ENCODE results near the gene DPPA4.

DPPA4 gene

DNA sequence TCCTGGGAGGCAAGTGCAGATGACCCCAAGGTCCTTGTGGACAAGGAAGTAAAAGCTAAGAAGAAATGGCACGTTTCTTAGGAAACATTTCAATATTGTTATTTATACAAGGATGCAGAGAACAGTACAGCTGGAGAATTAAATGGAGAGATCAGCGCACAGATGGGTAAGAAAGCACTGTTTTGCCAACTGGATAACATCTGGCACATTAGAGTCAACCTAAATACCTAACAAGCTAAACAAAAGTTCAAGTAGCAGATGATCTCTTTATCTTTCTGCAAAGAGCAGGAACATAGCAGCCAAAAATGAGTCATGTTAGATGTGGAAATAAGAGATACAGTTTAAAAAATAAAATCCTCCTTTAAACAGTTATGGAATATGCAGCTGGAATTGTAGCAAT, 15.7 kb upstream of the DPPA4 start:
- H3K4me1 Mint-ChIP-seq, result no peaks in the 10 kb centered on the region
- H3K36me3 Mint-ChIP-seq, result no peaks in the 10 kb centered on the region
- ATAC-seq, result no peak
- H3K27me3 Mint-ChIP-seq, result no peaks in the 10 kb centered on the region
- no peaks in the 10 kb centered on the region for H3K9me3 Mint-ChIP-seq
- H3K27ac Mint-ChIP-seq, result no peak overlapping the region
- no peak overlapping the region for H3K4me3 Mint-ChIP-seq

DNA sequence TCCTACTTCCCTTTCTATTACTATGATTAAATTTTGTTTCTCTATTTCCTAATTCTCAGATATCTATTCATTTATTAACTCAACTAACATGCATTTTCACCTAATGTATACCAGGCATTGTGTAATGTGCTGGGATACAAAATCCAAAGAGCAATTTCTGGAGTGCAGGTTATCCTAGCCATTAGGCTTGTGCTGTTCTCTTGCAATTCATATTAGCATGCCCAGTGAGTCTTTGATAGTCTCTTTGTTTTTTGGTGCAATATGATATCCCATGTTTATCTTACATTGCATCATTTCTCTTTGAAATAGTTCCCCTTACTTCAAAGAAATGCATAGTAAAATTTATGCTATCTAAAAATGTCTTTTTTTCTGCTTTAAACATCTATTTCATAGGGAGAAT, 13.9 kb upstream of the DPPA4 start:
- Mint-ChIP-seq H3K4me1 (no peaks in the 10 kb centered on the region), H3K27ac (no peak overlapping the region), H3K4me3 (no peak overlapping the region), H3K36me3 (no peaks in the 10 kb centered on the region), H3K27me3 (no peaks in the 10 kb centered on the region), H3K9me3 (no peaks in the 10 kb centered on the region)
- ATAC-seq, result no peak

DNA sequence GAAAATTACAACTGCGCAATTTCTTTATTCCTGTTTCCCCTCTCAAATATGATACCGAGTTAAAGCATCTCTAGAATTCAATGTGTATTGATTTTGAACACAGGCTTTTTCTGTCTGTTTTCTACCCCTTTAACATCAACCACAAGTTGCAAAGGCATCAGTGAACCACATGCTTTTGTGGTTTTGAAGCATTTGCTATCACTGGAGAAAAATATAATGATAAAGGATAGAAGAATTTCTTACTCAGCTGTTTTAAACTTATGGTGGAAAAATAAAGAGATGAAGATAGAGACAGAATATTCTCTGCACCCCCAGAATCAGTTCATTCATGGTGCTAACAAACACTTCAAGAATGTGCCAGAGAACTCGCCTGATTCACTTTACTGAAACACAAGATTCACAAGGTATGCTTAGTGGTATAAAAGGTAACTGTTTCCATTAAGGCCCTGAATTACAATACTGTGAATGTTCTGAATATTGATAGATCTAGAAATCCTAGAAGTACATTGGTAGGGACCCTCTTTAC, 9.5 kb upstream of the DPPA4 start:
- ATAC-seq, result no peak
- H3K4me1 Mint-ChIP-seq, result no peaks in the 10 kb centered on the region
- no peak overlapping the region for H3K4me3 Mint-ChIP-seq
- H3K9me3 Mint-ChIP-seq, result peaks cover 3% of the 10 kb centered on the region
- H3K36me3 Mint-ChIP-seq, result no peaks in the 10 kb centered on the region
- no peaks in the 10 kb centered on the region for H3K27me3 Mint-ChIP-seq
- H3K27ac Mint-ChIP-seq, result no peak overlapping the region

DNA sequence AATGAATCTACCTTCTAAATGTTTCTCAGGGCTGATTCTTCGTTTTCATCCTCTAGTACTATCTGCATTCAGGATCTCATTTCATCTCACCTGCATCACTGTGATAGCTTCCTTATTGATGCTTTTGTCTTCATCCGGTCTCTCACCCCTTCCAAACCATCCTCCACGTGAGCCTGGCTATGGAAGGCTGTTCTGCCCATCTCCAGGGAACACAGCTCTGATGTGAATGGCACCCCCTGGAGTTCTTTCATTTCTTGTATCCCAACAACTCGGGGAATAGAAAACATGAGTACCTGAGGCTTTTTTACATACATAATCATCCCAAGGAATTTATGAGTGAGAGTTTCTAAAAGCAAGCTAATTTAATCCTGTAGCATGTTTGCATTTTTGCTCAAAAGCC, 8.8 kb upstream of the DPPA4 start:
- Mint-ChIP-seq H3K9me3 (peaks cover 3% of the 10 kb centered on the region), H3K36me3 (no peaks in the 10 kb centered on the region), H3K27ac (no peak overlapping the region), H3K27me3 (no peaks in the 10 kb centered on the region), H3K4me1 (no peaks in the 10 kb centered on the region), H3K4me3 (no peak overlapping the region)
- ATAC-seq, result no peak

DNA sequence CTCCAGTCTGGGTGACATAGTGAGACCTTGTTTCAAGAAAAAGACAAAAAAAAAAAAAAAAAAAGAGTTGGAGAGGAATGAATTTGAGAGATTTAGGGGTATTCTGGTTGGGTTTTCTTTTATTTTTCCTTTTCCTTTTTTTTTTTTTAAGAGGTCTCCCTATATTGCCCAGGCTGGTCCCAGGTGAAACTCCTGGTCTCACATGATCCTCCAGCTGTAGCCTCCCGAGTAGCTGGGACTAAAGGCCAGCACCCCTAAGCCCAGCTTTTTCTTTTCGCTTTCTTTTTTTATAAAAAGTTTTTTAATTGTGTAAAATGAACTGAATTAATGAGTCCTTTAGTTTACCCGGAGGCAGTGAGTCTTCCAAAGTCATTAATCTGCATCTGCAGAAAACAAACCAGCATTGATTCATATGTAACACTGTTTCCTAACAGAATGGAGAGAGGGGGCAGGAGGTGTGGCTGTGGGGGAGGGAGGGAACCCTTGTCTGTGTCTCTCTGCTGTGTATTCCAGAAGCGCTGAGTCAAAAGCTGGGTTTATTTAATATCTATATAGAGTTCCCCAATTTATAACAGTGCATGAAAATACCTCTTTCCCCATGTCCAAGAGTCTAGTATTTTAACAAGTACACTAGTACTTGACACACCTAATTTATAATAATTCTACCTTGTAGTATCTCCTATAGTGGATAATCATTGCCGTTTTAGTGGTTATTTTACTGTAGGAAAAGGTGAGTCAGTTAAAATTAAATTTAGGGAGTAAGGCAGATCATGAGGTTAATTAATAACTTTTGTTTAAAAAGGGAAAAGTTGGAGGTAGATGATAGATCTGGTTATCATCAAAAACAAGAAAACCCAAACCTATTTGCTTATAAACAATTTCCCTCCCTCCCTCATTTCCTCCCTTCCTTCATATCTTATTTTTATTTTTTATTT, 2.6 kb upstream of the DPPA4 start:
- peaks cover 35% of the 10 kb centered on the region for H3K27me3 Mint-ChIP-seq
- no peak overlapping the region for H3K27ac Mint-ChIP-seq
- H3K4me3 Mint-ChIP-seq, result no peak overlapping the region
- ATAC-seq, result no peak
- H3K4me1 Mint-ChIP-seq, result peaks cover 6% of the 10 kb centered on the region
- peaks cover 3% of the 10 kb centered on the region for H3K9me3 Mint-ChIP-seq
- no peaks in the 10 kb centered on the region for H3K36me3 Mint-ChIP-seq

DNA sequence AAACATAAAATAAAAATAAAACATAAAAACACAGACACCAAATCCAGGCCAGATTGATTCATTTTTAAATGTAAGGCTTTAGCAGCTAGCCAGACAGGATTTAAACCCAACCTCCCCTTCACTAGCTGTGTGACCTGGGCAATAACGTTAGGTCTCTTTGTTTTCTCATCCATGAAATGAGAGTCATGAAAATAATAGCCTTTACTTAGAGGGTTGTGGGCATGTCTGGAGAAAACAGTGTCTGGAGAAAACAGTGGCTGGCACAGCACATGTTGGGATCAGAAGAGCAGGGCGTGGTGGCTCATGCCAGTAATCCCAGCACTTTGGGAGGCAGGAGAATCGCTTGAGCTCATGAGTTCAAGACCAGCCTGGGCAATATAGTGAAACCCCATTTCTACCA, 1.9 kb upstream of the DPPA4 start:
- no peak overlapping the region for H3K4me3 Mint-ChIP-seq
- peaks cover 35% of the 10 kb centered on the region for H3K27me3 Mint-ChIP-seq
- peaks cover 3% of the 10 kb centered on the region for H3K9me3 Mint-ChIP-seq
- H3K4me1 Mint-ChIP-seq, result peaks cover 6% of the 10 kb centered on the region
- H3K27ac Mint-ChIP-seq, result no peak overlapping the region
- H3K36me3 Mint-ChIP-seq, result no peaks in the 10 kb centered on the region
- no peak for ATAC-seq

DNA sequence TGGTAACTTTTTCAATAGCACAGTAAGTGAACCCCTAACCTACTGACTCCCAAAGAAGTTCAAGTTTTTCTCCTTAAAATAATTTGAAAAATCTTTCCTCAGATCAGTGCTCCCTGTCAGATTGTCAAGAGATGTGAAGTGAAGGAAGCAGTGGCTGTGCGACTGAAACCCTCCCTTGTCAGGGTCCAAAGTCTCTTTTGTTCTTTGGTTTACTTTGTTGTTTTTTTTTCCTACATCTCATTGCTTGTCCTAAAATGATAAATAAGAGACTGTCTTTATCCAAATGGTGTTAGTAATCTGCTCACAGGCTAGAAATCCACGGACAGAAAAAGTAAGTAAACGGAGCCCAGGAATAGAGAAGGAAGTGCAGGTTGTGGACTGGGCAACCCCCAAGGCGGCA, 976 bp upstream of the DPPA4 start:
- Mint-ChIP-seq H3K4me1 (peaks cover 6% of the 10 kb centered on the region), H3K27me3 (peaks cover 35% of the 10 kb centered on the region), H3K4me3 (no peak overlapping the region), H3K9me3 (peaks cover 3% of the 10 kb centered on the region), H3K27ac (no peak overlapping the region), H3K36me3 (no peaks in the 10 kb centered on the region)
- ATAC-seq, result no peak

DNA sequence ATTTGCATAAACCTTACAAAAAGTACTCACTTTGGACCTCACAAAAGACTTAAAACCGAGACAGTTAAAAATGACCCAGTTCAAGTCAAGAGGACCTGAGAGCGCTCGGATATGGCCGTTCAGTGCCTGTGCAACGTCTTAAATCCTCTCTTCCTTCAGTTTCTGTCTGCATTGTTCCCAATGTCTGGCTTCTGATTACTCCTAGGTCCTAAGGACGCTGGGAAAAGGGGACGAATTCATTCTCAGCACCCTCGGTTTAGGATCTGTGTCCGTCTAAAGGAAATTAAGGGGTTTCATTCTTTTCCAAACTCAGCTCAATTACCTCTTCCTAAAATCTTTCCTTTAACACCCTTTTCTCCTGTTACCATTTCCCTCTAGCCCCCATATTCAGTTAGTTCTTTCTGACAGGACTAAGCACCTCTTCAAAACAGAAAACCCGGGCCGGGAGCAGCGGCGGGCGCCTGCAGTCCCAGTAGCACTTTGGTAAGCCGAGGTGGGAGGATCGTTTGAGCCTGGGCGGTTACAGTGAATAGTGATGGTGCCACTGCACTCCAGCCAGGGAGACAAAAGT, 970 bp downstream of the DPPA4 start:
- Mint-ChIP-seq H3K4me1 (peaks cover 6% of the 10 kb centered on the region), H3K36me3 (no peaks in the 10 kb centered on the region), H3K27ac (no peak overlapping the region), H3K9me3 (no peaks in the 10 kb centered on the region), H3K4me3 (peak overlapping the region; percentile 54), H3K27me3 (peaks cover 35% of the 10 kb centered on the region)
- ATAC-seq, result no peak

DNA sequence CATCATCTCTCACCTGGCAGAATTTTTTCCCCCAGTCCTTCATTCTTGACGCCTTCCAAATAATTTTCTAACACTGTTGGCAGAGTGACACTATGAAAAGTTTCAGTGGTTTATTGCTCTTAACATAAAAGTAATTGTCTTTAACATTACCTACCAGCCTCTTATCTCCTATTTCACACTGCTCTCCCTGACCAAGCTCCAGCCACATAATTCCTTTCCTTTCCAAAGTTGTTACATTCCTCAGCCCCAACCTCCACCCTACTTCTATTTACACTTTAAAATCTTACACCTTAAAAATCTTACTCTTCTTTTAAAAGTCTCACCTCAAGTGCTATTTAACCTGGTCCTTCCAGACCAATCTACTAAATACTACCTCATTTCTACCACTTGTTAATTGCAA, 2.8 kb downstream of the DPPA4 start:
- ATAC-seq, result no peak
- peaks cover 35% of the 10 kb centered on the region for H3K27me3 Mint-ChIP-seq
- H3K4me3 Mint-ChIP-seq, result no peak overlapping the region
- peaks cover 6% of the 10 kb centered on the region for H3K4me1 Mint-ChIP-seq
- no peak overlapping the region for H3K27ac Mint-ChIP-seq
- H3K36me3 Mint-ChIP-seq, result no peaks in the 10 kb centered on the region
- H3K9me3 Mint-ChIP-seq, result no peaks in the 10 kb centered on the region

DNA sequence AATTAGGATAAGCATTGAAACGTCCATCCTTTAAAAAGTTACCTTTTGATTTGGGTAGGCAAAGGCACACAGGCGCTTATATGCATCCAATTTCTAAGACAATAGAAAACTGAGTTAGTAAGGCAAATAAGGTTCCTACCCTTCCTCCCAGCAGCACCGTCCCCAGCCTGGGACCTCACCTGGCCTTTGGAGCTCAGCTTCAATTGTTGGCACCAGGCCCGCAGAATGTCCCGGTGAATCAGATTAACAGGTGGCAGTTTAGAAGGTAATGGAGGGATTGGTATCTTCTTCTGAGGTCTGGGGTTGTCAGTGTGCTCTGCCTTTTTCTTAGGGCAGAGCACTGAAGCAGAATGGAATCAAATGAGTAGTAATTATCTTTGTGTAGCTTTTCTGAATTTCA, 5.7 kb downstream of the DPPA4 start:
- Mint-ChIP-seq H3K27ac (no peak overlapping the region), H3K4me1 (peaks cover 5% of the 10 kb centered on the region), H3K9me3 (no peaks in the 10 kb centered on the region), H3K36me3 (no peaks in the 10 kb centered on the region), H3K27me3 (peaks cover 13% of the 10 kb centered on the region), H3K4me3 (no peak overlapping the region)
- no peak for ATAC-seq

DNA sequence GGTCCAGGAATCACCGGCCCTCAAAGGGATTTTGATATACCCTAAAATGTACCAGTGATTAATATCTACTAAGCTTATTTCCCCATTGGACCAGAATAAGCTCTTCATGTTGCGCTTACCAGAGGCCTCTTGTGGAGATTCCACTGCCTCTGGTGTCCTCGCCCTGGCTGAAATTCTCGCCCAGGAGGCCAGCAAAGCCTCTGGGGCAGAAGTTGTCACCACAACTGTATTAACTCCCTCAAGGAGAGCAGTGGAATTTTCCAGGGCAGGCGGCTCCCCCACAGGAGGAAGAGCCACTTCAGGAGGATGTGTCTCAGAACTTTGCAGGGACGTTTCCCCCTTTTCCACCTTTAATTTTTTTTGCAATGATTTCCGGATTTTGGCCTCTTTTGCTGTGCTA, 6.9 kb downstream of the DPPA4 start:
- ATAC-seq, result no peak
- no peak overlapping the region for H3K4me3 Mint-ChIP-seq
- peaks cover 4% of the 10 kb centered on the region for H3K27me3 Mint-ChIP-seq
- no peaks in the 10 kb centered on the region for H3K4me1 Mint-ChIP-seq
- no peaks in the 10 kb centered on the region for H3K9me3 Mint-ChIP-seq
- no peak overlapping the region for H3K27ac Mint-ChIP-seq
- no peaks in the 10 kb centered on the region for H3K36me3 Mint-ChIP-seq

DNA sequence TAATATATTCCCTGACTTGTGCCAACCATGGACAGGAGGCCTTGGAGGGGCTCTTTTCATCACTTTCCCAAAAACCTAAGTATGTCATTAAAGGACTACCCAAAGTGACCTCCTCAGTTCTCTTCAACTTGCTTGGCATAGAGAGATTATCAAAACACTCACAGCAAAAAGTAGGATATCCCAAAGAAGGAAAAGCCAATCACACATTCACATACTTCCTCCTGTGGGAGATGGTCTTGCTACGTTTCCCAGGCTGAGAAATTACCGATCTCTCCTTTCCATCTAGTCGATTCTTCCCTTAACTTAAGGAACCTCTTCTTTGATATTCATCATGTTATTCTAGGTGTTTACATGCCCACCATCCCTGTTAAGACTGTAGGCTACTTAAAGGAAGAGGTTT, 9.1 kb downstream of the DPPA4 start:
- H3K27me3 Mint-ChIP-seq, result no peaks in the 10 kb centered on the region
- no peaks in the 10 kb centered on the region for H3K9me3 Mint-ChIP-seq
- ATAC-seq, result no peak
- no peaks in the 10 kb centered on the region for H3K36me3 Mint-ChIP-seq
- H3K27ac Mint-ChIP-seq, result no peak overlapping the region
- H3K4me1 Mint-ChIP-seq, result no peaks in the 10 kb centered on the region
- H3K4me3 Mint-ChIP-seq, result no peak overlapping the region

DNA sequence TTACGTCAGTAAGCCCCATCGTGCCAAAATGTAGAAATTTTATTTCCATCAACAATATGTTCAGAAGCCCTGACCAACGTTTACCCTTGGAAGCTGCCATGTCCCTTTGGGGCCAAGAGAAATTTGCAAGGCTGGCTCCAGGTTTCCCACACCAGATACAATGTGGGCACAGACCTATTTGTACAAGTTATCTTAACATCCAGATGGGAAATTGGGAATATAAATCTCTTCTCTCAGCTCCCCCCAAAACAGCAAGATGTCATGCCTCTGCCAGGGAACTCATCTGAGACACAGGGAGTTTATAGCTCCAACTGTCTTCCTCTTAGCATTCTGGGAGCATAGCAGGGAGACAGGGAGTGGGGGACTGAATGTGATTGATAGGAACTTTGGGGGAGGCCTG, 11.7 kb downstream of the DPPA4 start:
- Mint-ChIP-seq H3K27ac (no peak overlapping the region), H3K4me3 (no peak overlapping the region), H3K36me3 (no peaks in the 10 kb centered on the region), H3K4me1 (no peaks in the 10 kb centered on the region), H3K9me3 (no peaks in the 10 kb centered on the region), H3K27me3 (no peaks in the 10 kb centered on the region)
- ATAC-seq, result no peak

DNA sequence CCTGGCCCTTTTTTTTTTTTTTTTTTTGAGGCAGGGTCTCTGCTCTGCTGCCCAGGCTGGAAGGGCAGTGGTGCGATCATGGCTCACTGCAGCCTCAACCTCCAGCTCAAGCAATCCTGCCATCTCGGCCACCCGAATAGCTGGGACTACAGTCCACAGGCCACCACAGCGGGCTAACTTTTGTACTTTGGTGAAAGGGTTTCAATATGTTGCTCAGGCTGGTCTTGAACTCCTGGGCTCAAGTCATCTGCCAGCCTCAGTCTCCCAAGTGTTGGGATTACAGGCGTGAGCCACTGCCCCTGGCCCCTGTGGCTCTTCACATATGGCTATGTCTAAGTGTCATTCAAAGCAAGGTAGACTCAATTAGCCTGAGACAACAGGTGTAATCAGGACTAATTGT, 12.2 kb downstream of the DPPA4 start:
- H3K36me3 Mint-ChIP-seq, result no peaks in the 10 kb centered on the region
- H3K4me1 Mint-ChIP-seq, result no peaks in the 10 kb centered on the region
- no peak overlapping the region for H3K4me3 Mint-ChIP-seq
- no peaks in the 10 kb centered on the region for H3K9me3 Mint-ChIP-seq
- H3K27ac Mint-ChIP-seq, result no peak overlapping the region
- no peaks in the 10 kb centered on the region for H3K27me3 Mint-ChIP-seq
- ATAC-seq, result no peak

DNA sequence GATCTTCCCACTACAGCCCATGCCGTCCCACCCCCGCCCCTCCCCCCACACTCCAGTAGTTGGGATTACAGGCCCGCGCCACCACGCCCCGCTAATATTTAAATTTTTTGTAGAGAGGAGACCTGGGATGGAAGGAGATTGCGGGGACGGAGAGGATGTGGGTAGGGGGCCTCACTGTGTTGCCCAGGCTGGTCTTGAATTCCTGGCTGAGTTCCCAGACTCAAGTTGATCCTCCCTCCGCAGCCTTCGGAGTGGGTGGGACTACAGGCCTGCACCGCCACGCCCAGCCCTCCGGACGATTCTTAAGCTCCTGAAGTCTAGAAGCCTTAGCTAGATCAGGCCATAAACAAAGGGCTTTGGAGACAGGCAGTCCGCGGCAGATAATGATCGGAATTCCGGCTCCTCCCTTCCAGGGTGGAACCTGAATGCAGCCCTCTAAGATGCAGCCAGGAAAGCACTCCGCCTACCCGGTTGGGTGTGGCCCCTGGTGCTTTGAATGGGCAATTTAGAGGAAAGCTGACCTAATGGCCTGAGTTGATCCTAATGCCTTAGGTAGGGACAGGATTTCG, 21.1 kb downstream of the DPPA4 start, which contains the start of gene DPPA2:
DPPA2 (minus strand) TSS at position 356 of the 569 bp plus-strand sequence. CDS start 1,975 bp downstream, outside the sequence.
- no peak for ATAC-seq
- H3K4me3 Mint-ChIP-seq, result no peak within 1 kb of the TSS
- no peaks in the 10 kb centered on the region for H3K9me3 Mint-ChIP-seq
- no peaks in the 10 kb centered on the region for H3K27me3 Mint-ChIP-seq
- H3K36me3 Mint-ChIP-seq, result no peaks in the 10 kb centered on the region
- H3K4me1 Mint-ChIP-seq, result no peaks in the 10 kb centered on the region
- no peak within 1 kb of the TSS for H3K27ac Mint-ChIP-seq

DNA sequence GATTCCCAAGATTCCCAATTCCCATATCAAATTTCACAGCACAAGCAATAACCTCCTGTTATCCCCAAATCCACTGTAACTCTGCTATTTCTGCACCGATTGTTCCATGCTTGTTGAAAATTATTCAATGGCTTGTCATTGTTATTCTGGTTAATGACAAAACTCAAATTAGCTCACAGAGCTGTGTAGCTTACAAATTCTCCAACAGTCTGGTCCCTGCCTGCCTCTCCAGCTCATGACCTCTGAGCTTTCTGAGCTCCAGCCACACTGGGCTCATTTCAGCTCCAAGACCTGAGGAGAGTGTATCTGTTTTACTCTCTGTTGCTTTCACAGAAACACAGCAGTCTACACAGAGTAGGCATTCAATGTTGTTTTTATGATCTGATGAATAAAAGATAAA, 24.3 kb downstream of the DPPA4 start:
- H3K36me3 Mint-ChIP-seq, result no peaks in the 10 kb centered on the region
- H3K9me3 Mint-ChIP-seq, result no peaks in the 10 kb centered on the region
- no peaks in the 10 kb centered on the region for H3K4me1 Mint-ChIP-seq
- H3K4me3 Mint-ChIP-seq, result no peak overlapping the region
- ATAC-seq, result no peak
- H3K27ac Mint-ChIP-seq, result no peak overlapping the region
- H3K27me3 Mint-ChIP-seq, result no peaks in the 10 kb centered on the region
